HG02852 (cell line): ENCODE results near the gene MRPL4.
"Not testable (repeated sequence)": the region's sequence is repeated elsewhere in the genome, so short reads cannot be mapped to it uniquely, and the experiment has no call there.

Experiments used
- ATAC-seq: cut with Tn5 transposase; IDR thresholded peaks from one replicate; pipeline ENCODE4 v1.9.1; 2021; ENCODE audit warnings: mild to moderate bottlenecking, moderate library complexity; ENCODE audit not compliant: unreplicated experiment

Gene MRPL4

GRCh38 chr19:10260141-10260584 is 8.1 kb downstream of the MRPL4 start:
- no peak for ATAC-seq

GRCh38 chr19:10262771-10263170 is 10.8 kb downstream of the MRPL4 start:
- no peak for ATAC-seq

- ATAC-seq, result no peak
Observed at GRCh38 chr19:10266706-10267105, 14.7 kb downstream of the MRPL4 start.

GRCh38 chr19:10268071-10268470 is 16.1 kb downstream of the MRPL4 start:
- ATAC-seq, result no peak

- no peak for ATAC-seq
Observed at GRCh38 chr19:10269333-10270179, 17.5 kb downstream of the MRPL4 start.

- ATAC-seq, result peak; percentile 39
Observed at GRCh38 chr19:10270180-10270615, 18.2 kb downstream of the MRPL4 start.

- peak; percentile 45 for ATAC-seq
Observed at GRCh38 chr19:10270616-10271394, 18.8 kb downstream of the MRPL4 start, which contains the start of gene ICAM1. ICAM1 (plus strand) TSS chr19:10271120; CDS start chr19:10271160, 40 bp downstream.

GRCh38 chr19:10271543-10272086 is 19.6 kb downstream of the MRPL4 start:
- peak; percentile 26 for ATAC-seq

- ATAC-seq, result no peak
Observed at GRCh38 chr19:10274589-10274988, 22.6 kb downstream of the MRPL4 start.

GRCh38 chr19:10277795-10278589 is 26.0 kb downstream of the MRPL4 start:
- ATAC-seq, result no peak

GRCh38 chr19:10278935-10279334 is 26.9 kb downstream of the MRPL4 start:
- ATAC-seq, result no peak

GRCh38 chr19:10279737-10280442 is 27.9 kb downstream of the MRPL4 start:
- ATAC-seq, result no peak

GRCh38 chr19:10282043-10282442 is 30.0 kb downstream of the MRPL4 start:
- ATAC-seq, result not testable (repeated sequence)

GRCh38 chr19:10283301-10284064 is 31.5 kb downstream of the MRPL4 start:
- ATAC-seq, result no peak

GRCh38 chr19:10284065-10284959 is 32.3 kb downstream of the MRPL4 start:
- ATAC-seq, result no peak

GRCh38 chr19:10284960-10285278 is 32.9 kb downstream of the MRPL4 start:
- no peak for ATAC-seq

GRCh38 chr19:10285393-10285792 is 33.4 kb downstream of the MRPL4 start:
- no peak for ATAC-seq
